ENCODE measurements around the gene PCDHGA1. TPM values are rescaled to one million over a fixed set of nuclear protein-coding genes. Genes with fewer than 3 reads are reported as not detected.

The PCDHGA1 gene
- total RNA-seq, 1 experiment from 2014 or later = 0.63 TPM

DNA sequence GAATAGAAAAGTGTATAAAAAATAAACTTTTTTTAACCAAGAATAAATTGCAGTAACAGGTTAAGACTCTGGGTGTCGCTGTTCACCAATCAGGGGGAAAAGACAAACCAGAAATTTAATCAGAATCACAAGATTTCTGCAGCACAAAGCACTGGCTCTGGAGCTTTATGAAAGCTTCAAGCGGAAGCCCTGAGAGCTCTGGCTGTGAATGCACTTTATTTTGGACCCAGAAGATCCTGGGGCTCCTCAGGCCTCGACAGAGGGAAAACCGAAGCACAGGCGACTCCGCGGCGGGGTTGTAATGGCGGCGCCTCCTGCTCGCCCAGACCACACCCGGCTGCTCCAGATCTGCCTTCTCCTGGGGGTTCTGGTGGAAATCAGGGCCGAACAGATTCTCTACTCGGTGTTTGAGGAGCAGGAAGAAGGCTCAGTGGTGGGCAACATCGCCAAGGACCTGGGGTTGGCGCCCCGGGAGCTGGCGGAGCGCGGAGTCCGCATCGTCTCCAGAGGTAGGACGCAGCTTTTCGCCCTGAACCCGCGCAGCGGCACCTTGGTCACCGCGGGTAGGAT, 24.7 kb downstream of the PCDHGA1 start, which contains the start of gene PCDHGA4:
TSS of gene PCDHGA4 (plus strand) at position 122 of the 570 bp plus-strand sequence. CDS start at position 209, 87 bp downstream.
- TF ChIP-seq, protein P1, sequence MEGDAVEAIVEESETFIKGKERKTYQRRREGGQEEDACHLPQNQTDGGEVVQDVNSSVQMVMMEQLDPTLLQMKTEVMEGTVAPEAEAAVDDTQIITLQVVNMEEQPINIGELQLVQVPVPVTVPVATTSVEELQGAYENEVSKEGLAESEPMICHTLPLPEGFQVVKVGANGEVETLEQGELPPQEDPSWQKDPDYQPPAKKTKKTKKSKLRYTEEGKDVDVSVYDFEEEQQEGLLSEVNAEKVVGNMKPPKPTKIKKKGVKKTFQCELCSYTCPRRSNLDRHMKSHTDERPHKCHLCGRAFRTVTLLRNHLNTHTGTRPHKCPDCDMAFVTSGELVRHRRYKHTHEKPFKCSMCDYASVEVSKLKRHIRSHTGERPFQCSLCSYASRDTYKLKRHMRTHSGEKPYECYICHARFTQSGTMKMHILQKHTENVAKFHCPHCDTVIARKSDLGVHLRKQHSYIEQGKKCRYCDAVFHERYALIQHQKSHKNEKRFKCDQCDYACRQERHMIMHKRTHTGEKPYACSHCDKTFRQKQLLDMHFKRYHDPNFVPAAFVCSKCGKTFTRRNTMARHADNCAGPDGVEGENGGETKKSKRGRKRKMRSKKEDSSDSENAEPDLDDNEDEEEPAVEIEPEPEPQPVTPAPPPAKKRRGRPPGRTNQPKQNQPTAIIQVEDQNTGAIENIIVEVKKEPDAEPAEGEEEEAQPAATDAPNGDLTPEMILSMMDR (conservative IDR thresholded peaks at IDR 0.05) = peak; percentile 64
- H3K4me2 ChIP-seq (ENCODE audit: insufficient read depth, insufficient read length, low read length) = no peak within 1 kb of the TSS
- H2BK12ac ChIP-seq (ENCODE audit: insufficient read length, low read depth, low read length) = no peak within 1 kb of the TSS
- no peak within 1 kb of the TSS for H3K4me3 Mint-ChIP-seq
- peaks cover 60 to 62% of the 10 kb centered on the region in 2 experiments for H3K9me3 Mint-ChIP-seq
- H3K4me1 Mint-ChIP-seq = peaks cover 7% of the 10 kb centered on the region in 2 experiments
- no peaks in the 10 kb centered on the region for H3K79me2 ChIP-seq (ENCODE audit: insufficient read depth, low read length)
- H3T11ph ChIP-seq (ENCODE audit: low read length) = no peak within 1 kb of the TSS
- no peak within 1 kb of the TSS for H2BK120ac ChIP-seq (ENCODE audit: low read depth, low read length, poor library complexity, severe bottlenecking)
- H3K23me2 ChIP-seq (ENCODE audit: insufficient read length, low read depth, low read length, poor library complexity, severe bottlenecking) = peaks cover 3% of the 10 kb centered on the region
- H4K5ac ChIP-seq (ENCODE audit: insufficient read length, low read depth, low read length) = no peak within 1 kb of the TSS
- H3K27me3 Mint-ChIP-seq (ENCODE audit: low read depth) = peaks cover 2% of the 10 kb centered on the region
- no peak within 1 kb of the TSS for H3K23ac ChIP-seq (ENCODE audit: insufficient read length, low read depth, low read length)
- no peak within 1 kb of the TSS for H4K8ac ChIP-seq (replicated peaks; ENCODE audit: insufficient read length, low read depth, low read length)
- H3K4me1 ChIP-seq (ENCODE audit: insufficient read depth, low read length) = no peaks in the 10 kb centered on the region
- no peak within 1 kb of the TSS for H3K27ac ChIP-seq (ENCODE audit: insufficient read length, low read depth, low read length)
- H3K18ac ChIP-seq (ENCODE audit: insufficient read length, low read depth, low read length) = no peak within 1 kb of the TSS
- H3K27ac Mint-ChIP-seq = no peak within 1 kb of the TSS
- no peak within 1 kb of the TSS for H3K14ac ChIP-seq (ENCODE audit: insufficient read depth, low read length)
- H3K79me1 ChIP-seq (ENCODE audit: insufficient read depth, low read depth, low read length, poor library complexity, severe bottlenecking) = no peaks in the 10 kb centered on the region
- H3K4ac ChIP-seq (ENCODE audit: low read depth, low read length) = no peak within 1 kb of the TSS
- H3K9me3 ChIP-seq (ENCODE audit: control insufficient read depth, low read depth, low read length) = peaks cover 33% of the 10 kb centered on the region
- H3K27me3 ChIP-seq (ENCODE audit: insufficient read depth, low read length) = no peaks in the 10 kb centered on the region
- no peak within 1 kb of the TSS for H2BK15ac ChIP-seq (ENCODE audit: low read depth, low read length)
- no peak within 1 kb of the TSS for H3K9ac ChIP-seq (ENCODE audit: extremely low read depth, insufficient read length, low read length)
- no peak within 1 kb of the TSS for H2AK5ac ChIP-seq (ENCODE audit: insufficient read length, low read length)
- H2AFZ ChIP-seq (ENCODE audit: low read length) = no peak within 1 kb of the TSS
- no peak within 1 kb of the TSS for H3K56ac ChIP-seq (ENCODE audit: insufficient read length, low read depth, low read length)
- H3K36me3 Mint-ChIP-seq (ENCODE audit: insufficient read depth in 1 of 3, low read depth in 3 of 3) = peaks cover 18 to 68% (median 50%) of the 10 kb centered on the region in 3 experiments
- DNase-seq = no peak
- no CpG with 5 or more reads among the region's 29 CpGs for WGBS (ENCODE audit: extremely low coverage, insufficient read length, low lambda C conversion rate)
- H2BK20ac ChIP-seq (ENCODE audit: low read depth, low read length, poor library complexity, severe bottlenecking) = no peak within 1 kb of the TSS
- H4K20me1 ChIP-seq (ENCODE audit: control insufficient read depth, insufficient read depth, insufficient read length) = no peaks in the 10 kb centered on the region
- H2BK5ac ChIP-seq (ENCODE audit: insufficient read length, low read length) = no peak within 1 kb of the TSS
- H4K91ac ChIP-seq (ENCODE audit: insufficient read length, low read depth, low read length) = no peak within 1 kb of the TSS
